OCI-LY1 (cell line): ENCODE results near the gene ANKRD13B.

Experiments
- EZH2 ChIP-seq: fragments of 200-600 bp; sonication (generic), shearing (Covaris generic); IDR thresholded peaks from 2 replicates; pipeline ENCODE4 v1.8.0; 2017; ENCODE audit warnings: borderline replicate concordance, mixed run types, mild to moderate bottlenecking, antibody characterized with exemption, low read length, moderate library complexity, mixed read lengths
- TF ChIP-seq, protein P1 (sequence below): fragments of 200-600 bp; sonication (generic), shearing (Covaris generic); IDR thresholded peaks from 2 replicates; pipeline ENCODE4 v1.5.1; 2017; ENCODE audit warnings: mild to moderate bottlenecking, antibody characterized with exemption, low read length, moderate library complexity, mixed read lengths

DNA sequence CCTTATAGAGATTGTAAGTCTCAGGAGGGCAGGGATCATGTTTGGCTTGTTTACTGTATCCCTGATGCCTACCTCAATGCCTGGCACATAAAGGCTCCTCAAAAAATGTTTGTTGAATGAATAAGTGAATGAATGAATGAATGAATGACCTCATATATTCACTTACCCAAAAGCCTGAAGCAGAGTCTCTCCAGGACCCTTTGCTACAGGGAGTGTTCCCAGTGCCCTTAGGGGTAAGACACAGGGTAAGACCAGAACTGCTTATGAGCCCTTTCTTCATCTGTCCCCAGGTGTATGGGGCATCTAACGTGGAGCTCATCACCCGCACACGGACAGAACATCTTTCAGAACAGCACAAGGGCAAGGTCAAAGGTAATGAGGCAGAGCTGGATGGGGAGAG is 17.5 kb downstream of the ANKRD13B start:
- TF ChIP-seq, protein P1, sequence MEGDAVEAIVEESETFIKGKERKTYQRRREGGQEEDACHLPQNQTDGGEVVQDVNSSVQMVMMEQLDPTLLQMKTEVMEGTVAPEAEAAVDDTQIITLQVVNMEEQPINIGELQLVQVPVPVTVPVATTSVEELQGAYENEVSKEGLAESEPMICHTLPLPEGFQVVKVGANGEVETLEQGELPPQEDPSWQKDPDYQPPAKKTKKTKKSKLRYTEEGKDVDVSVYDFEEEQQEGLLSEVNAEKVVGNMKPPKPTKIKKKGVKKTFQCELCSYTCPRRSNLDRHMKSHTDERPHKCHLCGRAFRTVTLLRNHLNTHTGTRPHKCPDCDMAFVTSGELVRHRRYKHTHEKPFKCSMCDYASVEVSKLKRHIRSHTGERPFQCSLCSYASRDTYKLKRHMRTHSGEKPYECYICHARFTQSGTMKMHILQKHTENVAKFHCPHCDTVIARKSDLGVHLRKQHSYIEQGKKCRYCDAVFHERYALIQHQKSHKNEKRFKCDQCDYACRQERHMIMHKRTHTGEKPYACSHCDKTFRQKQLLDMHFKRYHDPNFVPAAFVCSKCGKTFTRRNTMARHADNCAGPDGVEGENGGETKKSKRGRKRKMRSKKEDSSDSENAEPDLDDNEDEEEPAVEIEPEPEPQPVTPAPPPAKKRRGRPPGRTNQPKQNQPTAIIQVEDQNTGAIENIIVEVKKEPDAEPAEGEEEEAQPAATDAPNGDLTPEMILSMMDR, result no peak
- no peak for TF ChIP-seq EZH2
